IMR-90 (cell line): ENCODE results near the gene TMEM170B. TPM values are rescaled to one million over a fixed set of nuclear protein-coding genes. Genes with fewer than 3 reads are reported as not detected.

ENCODE experiments used
- ATAC-seq: fragments of 200-7000 bp; cut with Tn5 transposase; 2 replicates; pipeline ENCODE4 v1.9.1; 2020; ENCODE audit warnings: low read depth, mild to moderate bottlenecking, moderate library complexity
- BruUV-seq: library from RNA; stranded (reverse); fragments of 400-500 nt; replicated peaks from 2 replicates; lab custom pipeline; 2021; lab: Mats Ljungman, UMichigan
- CTCF ChIA-PET: fragments of 300-600 bp; formaldehyde crosslinking; extraction: SDS; loops from one replicate; lab custom pipeline; 2021; ENCODE audit warnings: antibody characterized with exemption; lab: Yijun Ruan, JAX
- POLR2A ChIA-PET: fragments of 300-600 bp; sonication (Branson Sonifier 250); formaldehyde crosslinking; loops from one replicate; lab custom pipeline; 2022; ENCODE audit warnings: antibody characterized with exemption; ENCODE audit not compliant: unreplicated experiment; lab: Charles Lee
- DNase-seq: peaks from one replicate; pipeline ENCODE4 v3.0.0; 2013
- H2AFZ ChIP-seq: replicated peaks from 2 replicates; pipeline ENCODE3; 2013; ENCODE audit warnings: low read length, mild to moderate bottlenecking; ENCODE audit not compliant: poor library complexity
- H2AK5ac ChIP-seq: 2 replicates; pipeline ENCODE4 v1.6.1; 2013; ENCODE audit warnings: low read depth, low read length, inconsistent platforms
- H2AK9ac ChIP-seq: replicated peaks from 2 replicates; pipeline ENCODE3; 2013; ENCODE audit warnings: mild to moderate bottlenecking, low read depth, low read length, moderate library complexity; ENCODE audit not compliant: poor library complexity
- H2BK120ac ChIP-seq: 2 replicates; pipeline ENCODE4 v1.6.1; 2013; ENCODE audit warnings: low read depth, low read length, inconsistent platforms
- H2BK15ac ChIP-seq: 3 replicates; pipeline ENCODE4 v1.6.1; 2013; ENCODE audit warnings: low read depth, low read length, inconsistent platforms
- H2BK20ac ChIP-seq: 2 replicates; pipeline ENCODE4 v1.6.1; 2013; ENCODE audit warnings: low read depth, mild to moderate bottlenecking, inconsistent platforms, low read length, moderate library complexity
- H2BK5ac ChIP-seq: 2 replicates; pipeline ENCODE4 v1.6.1; 2013; ENCODE audit warnings: mild to moderate bottlenecking, low read depth, low read length, inconsistent platforms; ENCODE audit not compliant: poor library complexity, severe bottlenecking
- H3K14ac ChIP-seq: replicated peaks from 2 replicates; pipeline ENCODE4 v1.6.1; 2013; ENCODE audit warnings: low read depth, low read length, inconsistent platforms
- H3K18ac ChIP-seq: 2 replicates; pipeline ENCODE4 v1.6.1; 2013; ENCODE audit warnings: low read depth, low read length, control low read depth
- H3K23ac ChIP-seq: 2 replicates; pipeline ENCODE4 v1.6.1; 2013; ENCODE audit warnings: low read depth, low read length, inconsistent platforms
- H3K27ac ChIP-seq: 2 replicates; pipeline ENCODE4 v1.5.1; 2013; ENCODE audit warnings: mild to moderate bottlenecking, control low read depth, low read length; ENCODE audit not compliant: insufficient read depth
- H3K27me3 ChIP-seq: 2 replicates; pipeline ENCODE4 v1.6.1; 2013; ENCODE audit warnings: low read length; ENCODE audit not compliant: control insufficient read depth, insufficient read depth
- H3K36me3 ChIP-seq: 2 replicates; pipeline ENCODE4 v1.6.1; 2013; ENCODE audit warnings: low read length, mixed read lengths; ENCODE audit not compliant: control insufficient read depth, insufficient read depth
- H3K4ac ChIP-seq: 2 replicates; pipeline ENCODE4 v1.6.1; 2013; ENCODE audit warnings: low read depth, low read length, inconsistent platforms
- H3K4me1 ChIP-seq: 2 replicates; pipeline ENCODE4 v1.6.1; 2013; ENCODE audit warnings: low read length, mixed read lengths; ENCODE audit not compliant: control insufficient read depth, insufficient read depth
- H3K4me2 ChIP-seq: 2 replicates; pipeline ENCODE4 v1.6.1; 2013; ENCODE audit warnings: low read depth, mild to moderate bottlenecking, control low read depth, low read length, moderate library complexity
- H3K4me3 ChIP-seq: 2 replicates; pipeline ENCODE4 v1.5.1; 2013; ENCODE audit warnings: low read depth, mild to moderate bottlenecking, control low read depth, low read length, moderate library complexity; ENCODE audit not compliant: insufficient read depth
- H3K56ac ChIP-seq: 2 replicates; pipeline ENCODE4 v1.6.1; 2013; ENCODE audit warnings: low read length, inconsistent platforms; ENCODE audit not compliant: insufficient read depth; ENCODE audit errors: extremely low read depth
- H3K79me1 ChIP-seq, 2 experiments: 2 replicates each; pipeline ENCODE4 v1.6.1; 2013; ENCODE audit warnings: low read length in 2 of 2, inconsistent platforms in 1 of 2, low read depth in 1 of 2
- H3K9ac ChIP-seq: 2 replicates; pipeline ENCODE4 v1.6.1; 2013; ENCODE audit warnings: low read depth, low read length, control low read depth
- H3K9me1 ChIP-seq: 2 replicates; pipeline ENCODE4 v1.6.1; 2013; ENCODE audit warnings: low read length, inconsistent platforms; ENCODE audit not compliant: insufficient read depth
- H3K9me3 ChIP-seq: 2 replicates; pipeline ENCODE4 v1.6.1; 2013; ENCODE audit warnings: low read length; ENCODE audit not compliant: control insufficient read depth, insufficient read depth
- H4K20me1 ChIP-seq: 2 replicates; pipeline ENCODE4 v1.6.1; 2013; ENCODE audit warnings: low read length, inconsistent platforms; ENCODE audit not compliant: insufficient read depth
- H4K5ac ChIP-seq: 2 replicates; pipeline ENCODE4 v1.6.1; 2013; ENCODE audit warnings: mild to moderate bottlenecking, low read depth, low read length, control low read depth
- H4K8ac ChIP-seq, 2 experiments: 2 replicates each; pipeline ENCODE4 v1.6.1; 2013; ENCODE audit warnings: low read depth in 2 of 2, low read length in 2 of 2, control low read depth in 1 of 2, inconsistent platforms in 1 of 2
- H4K91ac ChIP-seq: 2 replicates; pipeline ENCODE4 v1.6.1; 2013; ENCODE audit warnings: low read depth, low read length, inconsistent platforms; ENCODE audit not compliant: insufficient read depth
- BHLHE40 ChIP-seq: fragments of 150-350 bp; IDR thresholded peaks from 2 replicates; pipeline ENCODE4 v1.6.1; 2016; ENCODE audit warnings: mild to moderate bottlenecking, low read depth, low read length
- CHD1 ChIP-seq: IDR thresholded peaks from 2 replicates; pipeline ENCODE4 v1.6.1; 2012; ENCODE audit warnings: low read depth, low read length, improper control_type of control experiment
- FOS ChIP-seq: fragments of 150-350 bp; IDR thresholded peaks from 2 replicates; pipeline ENCODE4 v1.6.1; 2016; ENCODE audit warnings: low read depth, low read length
- MAFK ChIP-seq: IDR thresholded peaks from 2 replicates; pipeline ENCODE4 v1.6.1; 2012; ENCODE audit warnings: low read depth, low read length, improper control_type of control experiment
- MAZ ChIP-seq: IDR thresholded peaks from 2 replicates; pipeline ENCODE4 v1.6.1; 2012; ENCODE audit warnings: low read depth, mild to moderate bottlenecking, low read length, improper control_type of control experiment, moderate library complexity, borderline replicate concordance
- NFE2L2 ChIP-seq: fragments of 150-350 bp; IDR thresholded peaks from 2 replicates; pipeline ENCODE4 v1.6.1; 2016; ENCODE audit warnings: low read depth, mild to moderate bottlenecking, low read length
- RCOR1 ChIP-seq: IDR thresholded peaks from 2 replicates; pipeline ENCODE4 v1.6.1; 2012; ENCODE audit warnings: mild to moderate bottlenecking, low read length, improper control_type of control experiment; ENCODE audit not compliant: insufficient replicate concordance
- SMC3 ChIP-seq: fragments of 150-350 bp; IDR thresholded peaks from 2 replicates; pipeline ENCODE4 v1.6.1; 2016; ENCODE audit warnings: low read depth, mild to moderate bottlenecking, antibody characterized with exemption, low read length, moderate library complexity
- WGBS, 2 experiments: methylation state at CpG; one replicate each; pipeline versions ENCODE4 v1.1.5 to v1.1.7; 2013; ENCODE audit warnings: missing lambda C conversion rate in 2 of 2; ENCODE audit not compliant: insufficient read length in 1 of 2; ENCODE audit errors: extremely low coverage in 2 of 2; 5-methylcytosine and 5-hydroxymethylcytosine counted together
- dilution Hi-C: fragments of 300-500 bp; cut with HindIII; formaldehyde crosslinking; loops from one replicate; pipeline ENCODE4 v1.14.3; 2018; ENCODE audit warnings: low sequenced_read_pairs; ENCODE audit not compliant: unreplicated experiment
- in situ Hi-C: fragments of 300-500 bp; cut with MboI; formaldehyde crosslinking; loops from 3 replicates; pipeline ENCODE4 v1.14.3; 2019; ENCODE audit warnings: low sequenced_read_pairs, inconsistent platforms, mixed read lengths
- intact Hi-C: fragments of 100-400 bp; cut with micrococcal nuclease; formaldehyde crosslinking; loops from 2 replicates; pipeline ENCODE4 v1.10.0; 2022
- polyA plus RNA-seq, 3 experiments: library from polyadenylated mRNA; depleted of rRNA; stranded (reverse); fragments of >200 nt; gene quantifications; 2 replicates each; pipeline ENCODE4 v1.2.3, GENCODE V29; 2012; ENCODE audit warnings: low replicate concordance in 1 of 3
- total RNA-seq: library from RNA; depleted of rRNA; stranded (reverse); fragments of >200 nt; gene quantifications from 2 replicates; pipeline ENCODE4 v1.2.3, GENCODE V29; 2012
- TF ChIP-seq, protein P1 (sequence below): fragments of 150-350 bp; IDR thresholded peaks from 2 replicates; pipeline ENCODE4 v1.6.1; 2017; ENCODE audit warnings: mild to moderate bottlenecking, antibody characterized with exemption, low read length, low read depth
- TF ChIP-seq, protein P2 (sequence below): conservative IDR thresholded peaks from 2 replicates; pipeline ENCODE4 v1.5.1; 2012; ENCODE audit warnings: mild to moderate bottlenecking, low read depth, low read length, improper control_type of control experiment

Gene TMEM170B
- total and polyA plus RNA-seq, 2 of the 4 experiments (the other 2 are of a cell fraction): 0.10 to 0.18 TPM

DNA sequence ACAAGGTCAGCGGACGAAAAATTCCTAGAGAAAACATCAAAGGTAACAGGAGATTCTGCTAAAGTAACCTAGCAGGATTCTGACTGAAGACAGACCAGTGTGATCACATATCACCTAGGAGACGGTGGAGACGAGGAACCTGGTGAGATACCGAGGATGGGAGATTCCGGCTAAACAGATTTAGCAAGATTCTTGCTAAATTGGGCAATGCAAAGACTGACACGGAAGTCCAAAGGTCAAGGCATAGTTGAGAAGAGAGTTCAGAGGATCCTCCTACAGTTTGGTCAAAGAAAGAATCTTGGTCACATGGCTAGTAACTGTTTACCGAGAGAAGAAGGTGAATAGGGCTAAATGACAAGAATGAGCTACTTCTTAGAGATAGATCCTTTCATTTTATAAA lies 61.1 kb downstream of the TMEM170B start:
- Histone ChIP-seq H3K9ac (no peak overlapping the region), H3K4ac (no peak overlapping the region), H2AK9ac (no peak overlapping the region), H3K4me3 (no peak overlapping the region), H4K5ac (no peak overlapping the region), H2BK120ac (no peak overlapping the region), H2BK5ac (no peak overlapping the region), H3K27me3 (no peaks in the 10 kb centered on the region), H4K8ac (no peak overlapping the region), H2AK5ac (no peak overlapping the region), H3K14ac (no peak overlapping the region), H3K56ac (no peak overlapping the region), H3K4me1 (no peaks in the 10 kb centered on the region), H3K9me1 (no peaks in the 10 kb centered on the region), H2AFZ (no peak overlapping the region), H3K36me3 (no peaks in the 10 kb centered on the region), H4K91ac (no peak overlapping the region), H3K4me2 (no peak overlapping the region), H3K23ac (no peak overlapping the region), H3K9me3 (no peaks in the 10 kb centered on the region), H4K20me1 (no peaks in the 10 kb centered on the region), H3K27ac (no peak overlapping the region), H2BK15ac (no peak overlapping the region), H2BK20ac (0 out of 2 replicates have a peak overlapping the region, but pooled peaks have one; percentile 20), H3K18ac (no peak overlapping the region), H3K79me1 (no peaks in the 10 kb centered on the region)
- BruUV-seq: no TSS peak
- intact Hi-C loops (no loop called here), dilution Hi-C loops (no loop called here), in situ Hi-C loops (no loop called here)
- CTCF ChIA-PET: no interaction called here
- TF ChIP-seq FOS (no peak), BHLHE40 (no peak), MAFK (no peak), CHD1 (no peak), RCOR1 (no peak), NFE2L2 (no peak), SMC3 (no peak), MAZ (no peak)
- TF ChIP-seq, protein P1, sequence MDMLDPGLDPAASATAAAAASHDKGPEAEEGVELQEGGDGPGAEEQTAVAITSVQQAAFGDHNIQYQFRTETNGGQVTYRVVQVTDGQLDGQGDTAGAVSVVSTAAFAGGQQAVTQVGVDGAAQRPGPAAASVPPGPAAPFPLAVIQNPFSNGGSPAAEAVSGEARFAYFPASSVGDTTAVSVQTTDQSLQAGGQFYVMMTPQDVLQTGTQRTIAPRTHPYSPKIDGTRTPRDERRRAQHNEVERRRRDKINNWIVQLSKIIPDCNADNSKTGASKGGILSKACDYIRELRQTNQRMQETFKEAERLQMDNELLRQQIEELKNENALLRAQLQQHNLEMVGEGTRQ: no peak
- TF ChIP-seq, protein P2, sequence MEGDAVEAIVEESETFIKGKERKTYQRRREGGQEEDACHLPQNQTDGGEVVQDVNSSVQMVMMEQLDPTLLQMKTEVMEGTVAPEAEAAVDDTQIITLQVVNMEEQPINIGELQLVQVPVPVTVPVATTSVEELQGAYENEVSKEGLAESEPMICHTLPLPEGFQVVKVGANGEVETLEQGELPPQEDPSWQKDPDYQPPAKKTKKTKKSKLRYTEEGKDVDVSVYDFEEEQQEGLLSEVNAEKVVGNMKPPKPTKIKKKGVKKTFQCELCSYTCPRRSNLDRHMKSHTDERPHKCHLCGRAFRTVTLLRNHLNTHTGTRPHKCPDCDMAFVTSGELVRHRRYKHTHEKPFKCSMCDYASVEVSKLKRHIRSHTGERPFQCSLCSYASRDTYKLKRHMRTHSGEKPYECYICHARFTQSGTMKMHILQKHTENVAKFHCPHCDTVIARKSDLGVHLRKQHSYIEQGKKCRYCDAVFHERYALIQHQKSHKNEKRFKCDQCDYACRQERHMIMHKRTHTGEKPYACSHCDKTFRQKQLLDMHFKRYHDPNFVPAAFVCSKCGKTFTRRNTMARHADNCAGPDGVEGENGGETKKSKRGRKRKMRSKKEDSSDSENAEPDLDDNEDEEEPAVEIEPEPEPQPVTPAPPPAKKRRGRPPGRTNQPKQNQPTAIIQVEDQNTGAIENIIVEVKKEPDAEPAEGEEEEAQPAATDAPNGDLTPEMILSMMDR: no peak
- no peak for DNase-seq
- POLR2A ChIA-PET: no interaction called here
- ATAC-seq: no peak
- WGBS, 2 experiments: 78% methylated on average over 6 of the region's 8 CpGs; no CpG with 5 or more reads in 1 of the 2 experiments
